OCI-LY1 (cell line): ENCODE results near the gene CLCN6.

Experiments used
- H2AFZ ChIP-seq: fragments of 200-600 bp; sonication (generic), shearing (Covaris generic); 2 replicates; pipeline ENCODE4 v1.6.0; 2014; ENCODE audit warnings: antibody characterized with exemption, mild to moderate bottlenecking, low read length
- H3F3A ChIP-seq: fragments of 200-600 bp; sonication (generic), shearing (Covaris generic); 2 replicates; pipeline ENCODE4 v1.6.0; 2014; ENCODE audit warnings: mild to moderate bottlenecking, antibody characterized with exemption, low read length, moderate library complexity; ENCODE audit not compliant: insufficient read depth
- H3K27ac ChIP-seq: fragments of 200-600 bp; sonication (generic); 2 replicates; pipeline ENCODE4 v1.5.1; 2014; ENCODE audit warnings: low read length, mixed run types, mild to moderate bottlenecking, low read depth; ENCODE audit not compliant: poor library complexity, severe bottlenecking
- H3K27me3 ChIP-seq: fragments of 200-600 bp; sonication (generic); 2 replicates; pipeline ENCODE4 v1.6.0; 2014; ENCODE audit warnings: antibody characterized with exemption, mild to moderate bottlenecking, low read length, moderate library complexity; ENCODE audit not compliant: insufficient read depth
- H3K36me3 ChIP-seq: fragments of 200-600 bp; sonication (generic); 2 replicates; pipeline ENCODE4 v1.6.1; 2014; ENCODE audit warnings: mild to moderate bottlenecking, antibody characterized with exemption, low read length, moderate library complexity, mixed read lengths; ENCODE audit not compliant: insufficient read depth
- H3K4me1 ChIP-seq: fragments of 200-600 bp; sonication (generic); 2 replicates; pipeline ENCODE4 v1.5.1; 2014; ENCODE audit warnings: mild to moderate bottlenecking, low read length, moderate library complexity; ENCODE audit not compliant: insufficient read depth, severe bottlenecking
- H3K4me2 ChIP-seq: fragments of 200-600 bp; sonication (generic), shearing (Covaris generic); 2 replicates; pipeline ENCODE4 v1.6.1; 2014; ENCODE audit warnings: low read length
- H3K4me3 ChIP-seq: fragments of 200-600 bp; sonication (generic); 2 replicates; pipeline ENCODE4 v1.5.1; 2014; ENCODE audit warnings: low read length, low read depth, mild to moderate bottlenecking, mixed read lengths; ENCODE audit not compliant: poor library complexity, severe bottlenecking
- H3K79me2 ChIP-seq: fragments of 200-600 bp; shearing (Covaris generic); 2 replicates; pipeline ENCODE4 v1.6.1; 2016; ENCODE audit warnings: mixed run types, low read length, mixed read lengths; ENCODE audit not compliant: insufficient read depth
- H3K9ac ChIP-seq: fragments of 200-600 bp; sonication (generic), shearing (Covaris generic); 2 replicates; pipeline ENCODE4 v1.6.1; 2014; ENCODE audit warnings: mild to moderate bottlenecking, low read length, mixed read lengths
- H3K9me2 ChIP-seq: fragments of 200-600 bp; sonication (generic), shearing (Covaris generic); 2 replicates; pipeline ENCODE4 v1.6.1; 2014; ENCODE audit warnings: low read depth, mild to moderate bottlenecking, low read length, mixed read lengths
- H3K9me3 ChIP-seq: fragments of 200-600 bp; shearing (Covaris generic); 2 replicates; pipeline ENCODE4 v1.6.1; 2014; ENCODE audit warnings: low read length, mixed read lengths
- H4K20me1 ChIP-seq: fragments of 200-600 bp; sonication (generic), shearing (Covaris generic); 2 replicates; pipeline ENCODE4 v1.6.0; 2016; ENCODE audit warnings: mild to moderate bottlenecking, low read length; ENCODE audit not compliant: insufficient read depth
- CTCF ChIP-seq: fragments of 200-600 bp; sonication (generic), shearing (Covaris generic); IDR thresholded peaks from 2 replicates; pipeline ENCODE4 v1.5.1; 2017; ENCODE audit warnings: mild to moderate bottlenecking, antibody characterized with exemption, low read length, moderate library complexity, mixed read lengths
- EZH2 ChIP-seq: fragments of 200-600 bp; sonication (generic), shearing (Covaris generic); IDR thresholded peaks from 2 replicates; pipeline ENCODE4 v1.8.0; 2017; ENCODE audit warnings: borderline replicate concordance, mixed run types, mild to moderate bottlenecking, antibody characterized with exemption, low read length, moderate library complexity, mixed read lengths

CLCN6 gene

GRCh38 chr1:11879311-11880180 lies 73.6 kb downstream of the CLCN6 start:
- no peak overlapping the region for H3K4me2 ChIP-seq
- no peaks in the 10 kb centered on the region for H3K36me3 ChIP-seq
- H2AFZ ChIP-seq: no peak overlapping the region
- no peaks in the 10 kb centered on the region for H3K4me1 ChIP-seq
- H3K9me3 ChIP-seq: no peaks in the 10 kb centered on the region
- no peaks in the 10 kb centered on the region for H3F3A ChIP-seq
- H3K79me2 ChIP-seq: no peaks in the 10 kb centered on the region
- peaks cover 22% of the 10 kb centered on the region; the same call in 1 of the 2 replicates for H3K27me3 ChIP-seq
- no peak for TF ChIP-seq EZH2
- TF ChIP-seq CTCF: no peak
- H3K4me3 ChIP-seq: no peak overlapping the region
- H3K27ac ChIP-seq: no peak overlapping the region
- no peaks in the 10 kb centered on the region for H3K9me2 ChIP-seq
- no peaks in the 10 kb centered on the region for H4K20me1 ChIP-seq
- no peak overlapping the region for H3K9ac ChIP-seq

GRCh38 chr1:11880181-11880575 lies 74.2 kb downstream of the CLCN6 start:
- Histone ChIP-seq H3K4me2 (no peak overlapping the region), H3K27ac (no peak overlapping the region), H3K9ac (no peak overlapping the region), H3K79me2 (no peaks in the 10 kb centered on the region), H3K9me2 (no peaks in the 10 kb centered on the region), H3K27me3 (peaks cover 19% of the 10 kb centered on the region; the same call in 1 of the 2 replicates), H3K4me3 (no peak overlapping the region), H4K20me1 (no peaks in the 10 kb centered on the region), H3K4me1 (no peaks in the 10 kb centered on the region), H3K9me3 (no peaks in the 10 kb centered on the region), H2AFZ (no peak overlapping the region), H3F3A (no peaks in the 10 kb centered on the region), H3K36me3 (no peaks in the 10 kb centered on the region)
- TF ChIP-seq CTCF (no peak), EZH2 (no peak)

GRCh38 chr1:11880911-11881748 lies 75.1 kb downstream of the CLCN6 start:
- Histone ChIP-seq H3K9ac (no peak overlapping the region), H3K4me3 (no peak overlapping the region), H3K36me3 (no peaks in the 10 kb centered on the region), H2AFZ (no peak overlapping the region), H3K79me2 (no peaks in the 10 kb centered on the region), H3K27ac (no peak overlapping the region), H4K20me1 (no peaks in the 10 kb centered on the region), H3K9me2 (no peaks in the 10 kb centered on the region), H3F3A (no peaks in the 10 kb centered on the region), H3K9me3 (no peaks in the 10 kb centered on the region), H3K4me1 (no peaks in the 10 kb centered on the region), H3K4me2 (no peak overlapping the region), H3K27me3 (peaks cover 19% of the 10 kb centered on the region; the same call in 1 of the 2 replicates)
- TF ChIP-seq EZH2 (no peak), CTCF (no peak)
